Esophagus squamous epithelium (tissue), 4 donors: ENCODE measurements around the gene JHY.
A peak's percentile ranks its signal among the peaks of the same experiment; 100 is the strongest.

Experiments used
- CTCF ChIP-seq, 6 experiments: fragments of 450-650 bp in 4 of 6; fragments of 200-600 bp in 2 of 6; sonication (generic) in 2 of 6; IDR thresholded peaks; one replicate each; pipeline ENCODE4 v1.5.1; 2016 to 2019; ENCODE audit warnings: antibody characterized with exemption in 6 of 6, mild to moderate bottlenecking in 4 of 6, moderate library complexity in 4 of 6
- POLR2A ChIP-seq, 4 donors: fragments of 450-650 bp; IDR thresholded peaks; one replicate each; pipeline ENCODE4 v1.6.1; 2017; ENCODE audit warnings: antibody characterized with exemption in 4 of 4, mild to moderate bottlenecking in 4 of 4, moderate library complexity in 3 of 4

GRCh38 chr11:122853971-122854446, 28.6 kb upstream of the JHY start:
- peak; percentile 68 to 83 (median 76) for TF ChIP-seq CTCF (IDR thresholded peaks at IDR 0.05)
- no peak for TF ChIP-seq POLR2A (IDR thresholded peaks at IDR 0.05)
